Endothelial cell of umbilical vein (primary cell): Measurements from ENCODE around the gene CRYL1. TPM values are rescaled to one million over a fixed set of nuclear protein-coding genes. Genes with fewer than 3 reads are reported as not detected.

Experiments used
- BruUV-seq: library from RNA; stranded (reverse); fragments of 400-500 nt; replicated peaks from 2 replicates; lab custom pipeline; 2021; lab: Mats Ljungman, UMichigan
- CTCF ChIA-PET: fragments of 300-600, 350-600 bp; sonication (Branson Sonifier 250); formaldehyde crosslinking; loops from one replicate; lab custom pipeline; 2021; ENCODE audit warnings: antibody characterized with exemption, inconsistent platforms; lab: Charles Lee
- POLR2A ChIA-PET: fragments of 300-600, 350-600 bp; sonication (Branson Sonifier 250); formaldehyde crosslinking; loops from one replicate; lab custom pipeline; 2021; ENCODE audit warnings: antibody characterized with exemption, inconsistent platforms; lab: Charles Lee
- DNase-seq: peaks from one replicate; pipeline ENCODE4 v3.0.0-alpha.2; 2011; ENCODE audit warnings: low read depth, low spot score
- FAIRE-seq: peaks from 2 replicates; lab custom pipeline; 2011; peaks lifted over from hg19 to GRCh38; lab: Jason Lieb, UNC
- H2AFZ ChIP-seq: 2 replicates; pipeline ENCODE4 v1.6.0; 2012; ENCODE audit warnings: low read depth, low read length, control low read depth, inconsistent platforms
- H3K27ac ChIP-seq: 2 replicates; pipeline ENCODE4 v1.5.1; 2011; ENCODE audit warnings: low read depth, mild to moderate bottlenecking, control low read depth, low read length, moderate library complexity; ENCODE audit not compliant: insufficient read depth
- H3K27me3 ChIP-seq, 2 experiments: 2 replicates each; pipeline versions ENCODE4 v1.6.0 to v1.6.1; 2011; ENCODE audit warnings: low read length in 2 of 2, mixed read lengths in 1 of 2; ENCODE audit not compliant: control insufficient read depth in 2 of 2, insufficient read depth in 2 of 2
- H3K36me3 ChIP-seq, 2 experiments: 2 replicates in 1 of 2; 3 replicates in 1 of 2; pipeline ENCODE4 v1.5.1; 2011; ENCODE audit warnings: low read length in 2 of 2, mild to moderate bottlenecking in 1 of 2, moderate library complexity in 1 of 2; ENCODE audit not compliant: control insufficient read depth in 2 of 2, insufficient read depth in 2 of 2; ENCODE audit errors: extremely low read depth in 1 of 2
- H3K4me1 ChIP-seq: 3 replicates; pipeline ENCODE4 v1.5.1; 2011; ENCODE audit warnings: mild to moderate bottlenecking, low read length; ENCODE audit not compliant: control insufficient read depth, insufficient read depth; ENCODE audit errors: extremely low read depth
- H3K4me2 ChIP-seq: 2 replicates; pipeline ENCODE4 v1.6.1; 2011; ENCODE audit warnings: low read length, control low read depth, mixed read lengths; ENCODE audit not compliant: insufficient read depth
- H3K4me3 ChIP-seq, 3 experiments: fragments of 200-600 bp in 1 of 3; sonication (generic), shearing (Covaris generic) in 1 of 3; replicated peaks in 1 of 3; 2 replicates each; pipeline ENCODE4 v1.5.1; 2011 to 2016; ENCODE audit warnings: control low read depth in 3 of 3, low read length in 3 of 3, mild to moderate bottlenecking in 2 of 3, inconsistent platforms in 1 of 3, low read depth in 1 of 3, moderate library complexity in 1 of 3; ENCODE audit not compliant: insufficient read depth in 1 of 3
- H3K79me2 ChIP-seq: 2 replicates; pipeline ENCODE4 v1.6.0; 2012; ENCODE audit warnings: low read length, inconsistent platforms; ENCODE audit not compliant: control insufficient read depth, insufficient read depth
- H3K9ac ChIP-seq: replicated peaks from 2 replicates; pipeline ENCODE3; 2011; ENCODE audit warnings: low read length, control low read depth; ENCODE audit not compliant: insufficient read depth; ENCODE audit errors: extremely low read depth
- H3K9me1 ChIP-seq: replicated peaks from 3 replicates; pipeline ENCODE4 v1.6.0; 2011; ENCODE audit warnings: mild to moderate bottlenecking, low read length; ENCODE audit not compliant: control insufficient read depth, insufficient read depth; ENCODE audit errors: extremely low read depth
- H3K9me3 ChIP-seq: replicated peaks from 2 replicates; pipeline ENCODE4 v1.5.1; 2012; ENCODE audit warnings: low read length, inconsistent platforms; ENCODE audit not compliant: control insufficient read depth, insufficient read depth
- H4K20me1 ChIP-seq: replicated peaks from 2 replicates; pipeline ENCODE3; 2011; ENCODE audit warnings: mild to moderate bottlenecking, low read length; ENCODE audit not compliant: control insufficient read depth, insufficient read depth; ENCODE audit errors: extremely low read depth
- CTCF ChIP-seq, 2 donors: IDR thresholded peaks; 1 replicate in 1 of 2; 2 replicates in 1 of 2; pipeline ENCODE4 v1.5.1; 2011; ENCODE audit warnings: low read length in 2 of 2, mild to moderate bottlenecking in 2 of 2, moderate library complexity in 2 of 2, control low read depth in 1 of 2, inconsistent platforms in 1 of 2, low read depth in 1 of 2; ENCODE audit not compliant: insufficient read depth in 1 of 2; ENCODE audit errors: extremely low read depth in 1 of 2
- EZH2 ChIP-seq: IDR thresholded peaks from 2 replicates; pipeline ENCODE4 v1.6.1; 2012; ENCODE audit warnings: borderline replicate concordance, low read depth, mild to moderate bottlenecking, moderate library complexity, low read length, inconsistent platforms; ENCODE audit not compliant: severe bottlenecking
- FOS ChIP-seq: IDR thresholded peaks from 2 replicates; pipeline ENCODE4 v1.6.1; 2011; ENCODE audit warnings: mild to moderate bottlenecking, low read length, moderate library complexity, borderline replicate concordance; ENCODE audit not compliant: insufficient read depth
- GATA2 ChIP-seq: IDR thresholded peaks from 2 replicates; pipeline ENCODE4 v1.7.0; 2011; ENCODE audit warnings: low read depth, mild to moderate bottlenecking, moderate library complexity, mixed read lengths, low read length; ENCODE audit not compliant: insufficient read length, insufficient read depth
- JUN ChIP-seq: IDR thresholded peaks from 2 replicates; pipeline ENCODE4 v1.6.1; 2011; ENCODE audit warnings: borderline replicate concordance, low read depth; ENCODE audit not compliant: insufficient read length, insufficient read depth
- MAX ChIP-seq: IDR thresholded peaks from 2 replicates; pipeline ENCODE4 v1.6.1; 2011; ENCODE audit not compliant: insufficient read depth, insufficient read length
- MYC ChIP-seq: IDR thresholded peaks from one replicate; pipeline ENCODE4 v1.6.1; 2011; ENCODE audit warnings: mild to moderate bottlenecking, low read depth, low read length
- POLR2A ChIP-seq: IDR thresholded peaks from 2 replicates; pipeline ENCODE4 v1.6.1; 2012; ENCODE audit warnings: low read depth, mild to moderate bottlenecking, control low read depth, low read length
- POLR2AphosphoS5 ChIP-seq: IDR thresholded peaks from 2 replicates; pipeline ENCODE4 v1.6.1; 2012; ENCODE audit warnings: low read depth, mild to moderate bottlenecking, control low read depth, low read length, moderate library complexity; ENCODE audit not compliant: insufficient read depth
- dilution Hi-C: fragments of 300-500 bp; cut with MboI; formaldehyde crosslinking; loops from one replicate; pipeline ENCODE4 v1.15.0; 2019; ENCODE audit warnings: low sequenced_read_pairs; ENCODE audit not compliant: extremely low pct_ligation_motif_present
- intact Hi-C: fragments of 100-400 bp; cut with micrococcal nuclease; formaldehyde crosslinking; loops from one replicate; pipeline ENCODE4 v1.10.0; 2022
- polyA plus RNA-seq, 4 experiments: library from polyadenylated mRNA; depleted of rRNA in 3 of 4; stranded (reverse) in 3 of 4; unstranded in 1 of 4; fragments of >200 nt; gene quantifications; 2 replicates each; pipeline versions ENCODE4 v1.2.1 to v1.2.3, GENCODE V29; 2011 to 2012; ENCODE audit warnings: missing spikeins in 1 of 4
- total RNA-seq: library from RNA; stranded (reverse); gene quantifications from 2 replicates; pipeline ENCODE4 v1.2.3, GENCODE V29; 2021

The CRYL1 gene
- total and polyA plus RNA-seq, 2 donors (not counting 3 experiments of a cell fraction or from before 2014, with no cell fraction given) = 13.9 to 39.0 TPM

- Histone ChIP-seq H4K20me1 (no peaks in the 10 kb centered on the region), H3K4me1 (no peaks in the 10 kb centered on the region), H3K27me3 (no peaks in the 10 kb centered on the region), H3K9me3 (no peaks in the 10 kb centered on the region), H3K27ac (no peak overlapping the region), H2AFZ (no peak overlapping the region), H3K9ac (no peak overlapping the region), H3K79me2 (no peaks in the 10 kb centered on the region), H3K9me1 (no peaks in the 10 kb centered on the region), H3K36me3 (no peaks in the 10 kb centered on the region), H3K4me2 (no peak overlapping the region), H3K4me3 (no peak overlapping the region)
- FAIRE-seq (no peak), DNase-seq (no peak)
- no peak for TF ChIP-seq POLR2AphosphoS5
- no peak for TF ChIP-seq CTCF (IDR thresholded peaks at IDR 0.05; ENCODE audit: extremely low read depth in 1 of 2, insufficient read depth in 1 of 2, low read depth in 1 of 2, low read length in 2 of 2)
- no peak for TF ChIP-seq POLR2A
- no peak for TF ChIP-seq FOS
- no peak for TF ChIP-seq EZH2
- POLR2A ChIA-PET = no interaction called here
- CTCF ChIA-PET = no interaction called here
- dilution Hi-C loops (no loop called here), intact Hi-C loops (no loop called here)
- BruUV-seq = no TSS peak
These were observed 99.8 kb downstream of the CRYL1 start for GRCh38 chr13:20425819-20426219.

GRCh38 chr13:20424949-20425348 is 100.7 kb downstream of the CRYL1 start:
- H3K79me2 ChIP-seq = no peaks in the 10 kb centered on the region
- BruUV-seq = no TSS peak
- DNase-seq (no peak), FAIRE-seq (no peak)
- no peaks in the 10 kb centered on the region for H3K27me3 ChIP-seq
- POLR2A ChIA-PET = no interaction called here
- no peaks in the 10 kb centered on the region for H3K9me3 ChIP-seq
- H3K4me1 ChIP-seq = no peaks in the 10 kb centered on the region
- no peak overlapping the region for H3K9ac ChIP-seq
- CTCF ChIA-PET = no interaction called here
- intact Hi-C loops = no loop called here
- H3K4me3 ChIP-seq = no peak overlapping the region
- no peak overlapping the region for H3K27ac ChIP-seq
- H3K36me3 ChIP-seq = no peaks in the 10 kb centered on the region
- H4K20me1 ChIP-seq = no peaks in the 10 kb centered on the region
- no peak for TF ChIP-seq MAX
- TF ChIP-seq POLR2AphosphoS5 = no peak
- TF ChIP-seq CTCF (IDR thresholded peaks at IDR 0.05; ENCODE audit: extremely low read depth in 1 of 2, insufficient read depth in 1 of 2, low read depth in 1 of 2, low read length in 2 of 2) = no peak
- no peak for TF ChIP-seq FOS
- no peak for TF ChIP-seq POLR2A
- TF ChIP-seq JUN = no peak
- no peak for TF ChIP-seq MYC
- TF ChIP-seq EZH2 = no peak
- no peak for TF ChIP-seq GATA2
- H3K4me2 ChIP-seq = no peak overlapping the region
- dilution Hi-C loops = no loop called here
- no peaks in the 10 kb centered on the region for H3K9me1 ChIP-seq
- no peak overlapping the region for H2AFZ ChIP-seq
